ENCODE data around the gene HTR3B.

DNA sequence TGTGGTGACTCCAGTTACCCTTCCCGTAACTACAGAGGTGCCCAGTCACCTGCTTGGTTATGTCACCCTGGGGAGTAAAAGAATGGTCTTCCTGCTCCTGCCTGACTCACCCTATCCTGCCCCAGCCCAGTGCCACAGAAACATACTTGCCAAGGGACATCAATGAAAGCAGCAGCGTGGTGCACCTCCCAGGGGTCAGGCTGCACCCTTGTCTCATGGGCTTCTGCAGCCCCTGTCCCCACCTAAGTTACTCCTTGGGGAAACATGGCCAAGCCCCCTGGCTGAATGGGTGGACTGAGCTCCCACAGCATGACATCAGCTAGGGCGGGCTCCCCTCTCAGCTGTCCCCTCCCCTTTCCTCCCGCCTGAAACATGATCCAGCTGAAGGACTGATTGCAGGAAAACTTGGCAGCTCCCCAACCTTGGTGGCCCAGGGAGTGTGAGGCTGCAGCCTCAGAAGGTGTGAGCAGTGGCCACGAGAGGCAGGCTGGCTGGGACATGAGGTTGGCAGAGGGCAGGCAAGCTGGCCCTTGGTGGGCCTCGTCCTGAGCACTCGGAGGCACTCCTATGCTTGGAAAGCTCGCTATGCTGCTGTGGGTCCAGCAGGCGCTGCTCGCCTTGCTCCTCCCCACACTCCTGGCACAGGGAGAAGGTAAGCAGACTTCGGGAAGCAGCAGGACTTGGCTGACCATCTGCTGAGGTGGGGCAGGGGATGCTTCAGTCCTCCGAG is 70.3 kb downstream of the HTR3B start, which contains the start of gene HTR3A:
- TF ChIP-seq EZH2phosphoT487 (IDR thresholded peaks at IDR 0.05; ENCODE audit: low read depth, severe bottlenecking, unreplicated experiment) (no peak), CTCF (IDR thresholded peaks at IDR 0.05; ENCODE audit: poor library complexity) (no peak)

All from hepatocyte (in vitro differentiated cells).